Stimulated activated CD8-positive, alpha-beta memory T cell treated with anti-CD3 and anti-CD28 coated beads, Interleukin-7, amount 100 ng/mL, for 48 hours (primary cell): ENCODE data around the gene MLH3.
"Not testable (repeated sequence)": the region's sequence is repeated elsewhere in the genome, so short reads cannot be mapped to it uniquely, and the experiment has no call there.

Experiments used
- DNase-seq, 2 donors: peaks; one replicate each; pipeline ENCODE4 v3.0.0-alpha.2; 2020; ENCODE audit warnings: low read depth in 1 of 2; ENCODE audit errors: extremely low read depth in 1 of 2

MLH3 gene

GRCh38 chr14:75032939-75033338, 18.3 kb downstream of the MLH3 start:
- no peak for DNase-seq

GRCh38 chr14:75030147-75030546, 21.1 kb downstream of the MLH3 start:
- no peak for DNase-seq

- DNase-seq: no peak
Observed at GRCh38 chr14:75025876-75026275, 25.4 kb downstream of the MLH3 start.

DNA sequence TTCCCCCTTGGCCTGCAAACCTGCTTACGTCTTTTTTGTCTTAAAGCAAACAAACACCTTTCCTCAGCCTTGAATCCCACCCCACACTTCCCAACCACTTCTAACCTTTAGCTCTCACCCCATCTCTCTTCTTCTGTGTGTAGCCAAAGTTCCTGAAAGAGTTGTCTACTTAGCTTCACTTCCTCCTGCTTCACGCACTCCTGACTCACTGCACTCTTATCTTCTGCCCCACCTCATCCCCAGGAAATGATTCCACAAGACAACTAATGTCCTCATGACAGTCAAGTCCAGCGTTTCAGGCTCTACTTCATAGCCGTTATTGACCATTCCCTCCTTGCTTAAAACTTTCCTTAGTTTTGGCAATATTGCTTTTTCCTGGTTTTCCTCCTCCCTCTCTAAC, 26.2 kb downstream of the MLH3 start:
- DNase-seq: no peak

GRCh38 chr14:75023108-75023507, 28.2 kb downstream of the MLH3 start:
- no peak for DNase-seq

DNA sequence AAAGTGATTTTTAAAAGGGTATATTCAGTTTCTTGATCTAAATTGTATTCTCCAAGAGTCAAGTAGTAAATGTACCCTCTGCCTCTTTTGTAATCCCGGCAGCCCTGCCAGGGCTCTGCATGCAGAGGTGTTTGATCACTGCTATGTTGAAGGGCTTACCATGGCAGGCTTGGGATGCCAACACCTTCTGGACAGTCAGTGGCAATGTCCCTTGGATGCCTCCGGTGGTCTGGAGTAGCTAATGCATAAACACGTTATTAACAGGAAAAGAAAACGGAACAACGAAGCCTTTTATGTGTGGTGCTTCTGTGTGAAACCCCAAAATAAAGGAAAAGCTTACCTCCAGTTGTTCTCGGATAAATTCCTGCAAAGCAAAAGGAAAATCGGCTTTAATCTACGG, 28.6 kb downstream of the MLH3 start:
- DNase-seq: no peak

GRCh38 chr14:75018694-75019093, 32.6 kb downstream of the MLH3 start:
- DNase-seq: no peak

DNA sequence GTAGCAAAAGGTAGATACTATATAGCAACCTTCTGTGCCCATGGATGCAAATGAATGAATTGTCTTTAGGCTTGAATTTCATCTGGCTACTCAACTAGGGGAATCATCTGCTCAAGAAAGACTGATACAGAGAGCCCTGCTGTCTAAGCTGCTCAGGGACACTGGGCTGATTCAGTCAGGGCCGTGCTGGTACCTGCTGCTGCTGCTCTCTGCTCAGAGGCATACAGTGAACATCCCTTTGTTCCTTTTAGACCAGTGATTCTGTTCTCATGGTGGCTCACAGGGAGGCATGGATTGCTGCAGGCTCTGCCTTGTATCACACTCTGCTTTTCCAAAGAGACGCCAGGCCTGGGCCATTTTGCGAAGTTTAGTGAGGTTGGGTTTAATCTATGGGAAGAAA, 34.5 kb downstream of the MLH3 start:
- DNase-seq: no peak

GRCh38 chr14:75015496-75015895, 35.8 kb downstream of the MLH3 start:
- no peak for DNase-seq

GRCh38 chr14:75013290-75013689, 38.0 kb downstream of the MLH3 start:
- DNase-seq: no peak

DNA sequence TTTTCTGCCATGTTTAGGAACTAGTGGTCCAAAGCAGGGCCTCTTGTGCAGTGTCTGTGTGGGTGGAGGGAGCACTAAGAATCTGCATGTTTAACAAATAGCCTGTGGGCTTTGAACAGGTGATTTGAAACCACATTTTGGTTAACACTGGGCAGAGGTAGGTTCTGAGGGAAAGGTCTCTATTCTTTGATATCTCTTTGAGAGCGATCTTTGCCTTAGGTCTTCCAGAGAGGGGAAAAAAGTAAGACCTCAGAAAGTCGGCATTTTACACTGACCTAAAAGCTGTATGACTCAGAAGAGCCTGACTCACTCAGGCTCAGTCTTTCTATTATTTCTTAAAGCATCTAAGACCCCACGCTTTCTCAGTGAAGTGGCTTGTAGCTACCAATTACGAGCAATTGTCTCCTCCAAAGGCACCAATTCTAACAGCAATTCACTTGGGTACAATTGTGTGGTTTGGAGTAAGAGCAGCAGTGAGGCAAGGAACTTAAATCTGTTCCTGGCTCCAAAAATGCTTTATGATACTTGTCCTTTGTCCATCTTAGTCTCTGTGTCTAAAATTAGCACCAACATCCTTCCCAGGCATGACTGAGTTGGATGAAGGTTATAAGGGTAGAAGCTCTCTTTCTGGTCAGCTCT, 39.8 kb downstream of the MLH3 start:
- DNase-seq: peak in 1 of 2 donors; percentile 17

DNA sequence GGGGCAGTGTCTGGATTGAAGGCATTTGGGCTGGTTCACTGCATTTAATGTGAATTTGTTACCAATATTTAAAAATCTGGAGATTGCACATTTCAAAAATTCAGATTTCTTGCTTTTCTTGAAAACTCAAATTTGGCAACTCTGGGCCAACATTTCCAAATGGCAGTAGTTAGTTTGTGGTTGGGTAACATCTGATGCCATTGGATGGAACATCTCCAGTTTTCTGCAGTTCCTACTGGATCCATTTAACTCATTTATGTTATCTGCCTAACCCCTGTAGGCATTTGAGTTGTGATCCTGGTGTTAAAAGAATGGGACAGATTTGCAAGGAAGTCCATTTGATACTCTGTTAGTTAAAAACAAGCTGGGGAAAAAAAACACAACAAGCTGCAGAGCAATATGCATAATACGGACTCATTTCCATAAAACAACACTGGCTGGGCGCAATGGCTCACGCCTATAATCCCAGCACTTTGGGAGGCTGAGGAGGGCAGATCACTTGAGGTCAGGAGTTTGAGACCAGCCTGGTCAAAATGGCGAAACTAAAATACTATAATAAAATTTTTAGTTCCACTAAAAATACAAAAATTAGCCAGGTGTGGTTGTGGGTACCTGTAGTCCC, 40.7 kb downstream of the MLH3 start:
- DNase-seq: no peak

- no peak for DNase-seq
Observed at GRCh38 chr14:75009176-75009575, 42.1 kb downstream of the MLH3 start.

GRCh38 chr14:75005357-75005756, 45.9 kb downstream of the MLH3 start:
- DNase-seq: no peak

DNA sequence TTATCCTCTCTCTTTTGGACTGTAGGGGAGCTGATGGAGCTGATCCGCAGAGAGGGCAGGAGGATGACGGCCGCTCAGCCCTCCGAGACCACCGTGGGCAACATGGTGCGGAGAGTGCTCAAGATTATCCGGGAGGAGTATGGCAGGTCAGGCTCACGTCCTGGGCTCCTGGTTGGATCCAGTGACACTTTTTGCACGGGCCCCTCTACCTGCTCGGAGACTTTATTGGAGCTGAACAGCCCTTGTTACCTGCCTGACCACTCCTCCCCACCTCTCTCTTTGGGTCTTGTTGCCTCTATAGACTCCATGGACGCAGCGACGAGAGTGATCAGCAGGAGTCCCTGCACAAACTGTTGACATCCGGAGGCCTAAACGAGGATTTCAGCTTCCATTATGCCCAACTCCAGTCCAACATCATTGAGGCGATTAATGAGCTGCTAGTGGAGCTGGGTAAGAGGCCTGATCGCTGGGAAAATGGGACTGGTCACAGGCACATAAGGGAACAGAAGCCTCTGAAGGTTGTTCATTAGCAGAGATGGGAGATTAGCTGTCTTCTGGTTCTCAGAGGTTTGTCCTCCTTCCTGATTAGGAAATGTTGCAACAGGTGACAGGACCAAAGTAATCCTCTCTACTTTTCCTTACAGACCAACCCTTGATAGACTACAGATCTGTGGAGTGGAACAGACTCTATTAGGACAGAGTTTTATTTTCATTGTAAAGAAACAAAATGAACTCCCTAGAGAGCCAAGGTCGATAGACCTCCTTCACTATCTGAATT, 47.8 kb downstream of the MLH3 start:
- DNase-seq: no peak

DNA sequence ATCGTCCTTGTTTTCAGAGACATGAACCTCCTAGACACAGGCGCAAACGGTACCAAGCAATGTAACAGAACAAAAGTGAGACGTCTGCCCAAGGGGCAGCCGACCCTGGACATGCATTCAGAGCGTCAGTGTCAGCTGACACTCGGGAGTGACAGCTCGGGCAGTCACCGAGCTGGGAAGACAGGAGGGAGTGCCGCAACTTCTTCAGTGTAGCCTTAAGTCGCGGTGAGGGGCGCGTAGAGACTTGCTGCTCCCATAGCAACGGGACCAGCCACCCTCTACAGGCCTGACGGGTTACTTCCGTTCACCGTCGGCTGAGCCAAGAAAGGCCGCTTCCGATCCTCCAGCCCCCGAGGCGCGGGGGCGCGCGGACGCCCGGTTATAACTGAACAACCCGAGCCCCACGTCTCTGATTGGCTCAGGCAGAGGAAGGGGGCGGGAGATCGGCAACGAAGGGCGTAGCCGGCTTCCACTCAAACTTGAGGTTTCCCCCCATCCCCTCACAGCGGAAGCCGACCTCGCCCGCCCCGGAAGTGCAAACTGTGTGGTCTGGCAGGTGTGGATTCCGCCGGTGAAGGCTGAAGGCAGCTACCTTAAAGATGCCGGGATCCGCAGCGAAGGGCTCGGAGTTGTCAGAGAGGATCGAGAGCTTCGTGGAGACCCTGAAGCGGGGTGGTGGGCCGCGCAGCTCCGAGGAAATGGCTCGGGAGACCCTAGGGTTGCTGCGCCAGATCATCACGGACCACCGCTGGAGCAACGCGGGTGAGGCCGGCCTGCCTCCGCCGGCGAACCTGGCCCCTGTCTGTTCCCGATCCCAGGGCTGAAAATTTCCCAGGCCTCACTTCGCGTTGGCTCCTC, 48.6 kb downstream of the MLH3 start, which contains the start of gene EIF2B2:
Gene EIF2B2 (plus strand): TSS at position 530 of the 858 bp plus-strand sequence. CDS start 70 bp downstream, at position 600.
- DNase-seq: peak; percentile 96 to 98

GRCh38 chr14:75001899-75002298, 49.4 kb downstream of the MLH3 start:
- no peak for DNase-seq

DNA sequence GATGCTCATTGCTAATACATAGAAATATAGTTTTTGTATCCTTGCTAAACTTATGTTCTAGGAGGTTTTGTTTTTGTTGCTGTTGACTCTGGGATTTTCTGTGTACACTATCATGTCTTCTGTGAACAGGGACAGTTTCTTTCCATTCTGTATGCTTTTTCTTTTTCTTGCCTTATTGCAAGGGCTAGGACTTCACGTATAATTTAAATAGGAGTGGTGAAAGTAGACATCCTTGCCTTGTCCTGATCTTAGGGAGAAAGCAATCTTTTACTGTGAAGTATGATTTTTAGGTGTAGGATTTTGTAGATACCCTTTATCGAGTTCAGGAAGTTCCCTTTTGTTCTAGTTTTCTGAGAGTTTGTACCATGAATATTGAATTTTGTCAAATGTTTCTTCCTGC, 50.0 kb downstream of the MLH3 start:
- no peak for DNase-seq

- DNase-seq: not testable (repeated sequence)
Observed at GRCh38 chr14:74995781-74996180, 55.5 kb downstream of the MLH3 start.

DNA sequence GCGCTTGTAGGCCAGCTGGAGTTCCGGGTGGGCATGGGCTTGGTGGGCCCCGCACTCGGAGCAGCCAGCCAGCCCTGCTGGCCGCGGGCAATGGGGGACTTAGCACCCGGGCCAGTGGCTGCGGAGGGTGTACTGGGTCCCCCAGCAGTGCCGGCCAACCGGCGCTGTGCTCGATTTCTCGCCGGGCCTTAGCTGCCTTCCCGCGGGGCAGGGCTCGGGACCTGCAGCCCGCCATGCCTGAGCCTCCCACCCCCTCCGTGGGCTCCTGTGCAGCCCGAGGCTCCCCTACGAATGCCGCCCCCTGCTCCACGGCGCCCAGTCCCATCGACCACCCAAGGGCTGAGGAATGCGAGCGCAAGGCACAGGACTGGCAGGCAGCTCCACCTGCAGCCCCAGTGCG, 57.1 kb downstream of the MLH3 start:
- DNase-seq: not testable (repeated sequence)

GRCh38 chr14:74988993-74989392, 62.3 kb downstream of the MLH3 start:
- DNase-seq: no peak
